Measurements from ENCODE around the gene CENPX.

CENPX gene

DNA sequence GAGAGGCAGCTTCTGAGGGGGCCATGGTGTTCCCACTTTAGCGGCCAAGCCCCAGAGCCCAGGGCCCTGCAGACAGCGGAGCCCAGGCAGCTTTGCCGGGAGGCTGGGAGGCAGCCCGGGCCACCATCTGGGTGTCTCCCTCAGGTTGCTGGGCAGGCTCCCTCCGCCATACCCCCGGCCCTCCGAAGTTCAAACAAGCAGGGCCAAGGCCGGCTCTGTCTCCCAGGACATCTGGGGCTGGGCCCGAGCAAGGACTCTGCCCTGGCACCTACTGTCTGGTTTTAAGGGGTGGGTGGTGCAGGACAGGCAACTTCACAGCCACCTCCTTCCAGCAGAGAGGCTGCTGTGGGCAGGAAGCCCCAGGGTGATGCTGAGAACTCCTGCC is 40.3 kb upstream of the CENPX start:
- ATAC-seq, result no peak
- TF ChIP-seq ZFP3 (CRISPR knock-in tag; IDR thresholded peaks at IDR 0.05) (no peak), GLIS3 (CRISPR knock-in tag; IDR thresholded peaks at IDR 0.05) (no peak), ARNTL (CRISPR knock-in tag; IDR thresholded peaks at IDR 0.05; ENCODE audit: borderline replicate concordance, low read depth) (no peak), BACH2 (CRISPR knock-in tag; IDR thresholded peaks at IDR 0.05; ENCODE audit: borderline replicate concordance) (no peak), TCF4 (CRISPR knock-in tag; IDR thresholded peaks at IDR 0.05; ENCODE audit: borderline replicate concordance) (no peak), ZNF70 (CRISPR knock-in tag; IDR thresholded peaks at IDR 0.05) (no peak), ISL1 (CRISPR knock-in tag; IDR thresholded peaks at IDR 0.05) (no peak), ZNF8 (CRISPR knock-in tag; IDR thresholded peaks at IDR 0.05) (no peak)

DNA sequence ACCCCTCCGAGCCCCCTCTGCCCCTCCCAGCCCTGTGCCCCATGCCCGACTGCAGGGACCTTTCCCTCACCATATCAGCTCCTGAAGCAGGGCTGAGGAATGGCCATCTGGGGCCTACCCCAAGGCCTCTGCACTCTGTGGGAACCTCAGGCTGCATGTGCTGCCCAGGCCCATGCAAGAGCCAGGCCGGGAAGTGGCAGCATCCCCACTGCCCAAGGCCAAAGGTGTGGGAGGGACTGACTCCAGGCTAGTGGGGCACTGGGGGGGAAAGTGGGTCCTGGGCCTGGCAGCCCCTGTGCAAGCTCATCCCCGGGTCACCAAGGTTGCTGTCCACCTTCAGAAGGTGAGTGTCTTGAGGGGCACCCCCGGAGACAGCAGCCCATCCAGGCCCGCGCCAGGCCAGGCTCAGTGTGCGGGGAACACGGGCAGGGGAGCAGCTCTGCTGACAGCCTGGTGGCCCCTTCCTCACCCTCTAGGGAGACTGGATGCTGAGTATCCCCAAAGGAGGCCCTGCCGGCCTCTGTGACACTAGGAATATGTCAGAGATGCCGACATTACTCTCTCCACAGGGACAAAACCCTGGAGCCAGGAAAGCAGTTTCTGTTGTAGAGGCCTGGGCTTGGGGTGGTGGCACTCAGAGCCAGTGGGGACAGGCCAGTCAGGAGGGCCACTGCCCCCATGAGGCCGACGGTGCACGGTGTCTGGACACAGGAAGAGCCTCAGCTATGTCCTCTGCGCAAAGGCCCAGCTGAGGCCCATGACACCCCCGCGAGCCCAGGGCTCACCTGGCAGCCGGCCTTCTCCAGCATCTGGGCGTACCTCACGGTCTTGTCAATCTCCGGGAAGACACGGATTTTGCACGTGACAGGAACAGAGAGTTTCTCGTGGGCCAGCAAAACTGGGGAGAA is 39.7 kb upstream of the CENPX start:
- TF ChIP-seq CSDC2 (CRISPR knock-in tag; IDR thresholded peaks at IDR 0.05), result no peak
- TF ChIP-seq, protein P1, sequence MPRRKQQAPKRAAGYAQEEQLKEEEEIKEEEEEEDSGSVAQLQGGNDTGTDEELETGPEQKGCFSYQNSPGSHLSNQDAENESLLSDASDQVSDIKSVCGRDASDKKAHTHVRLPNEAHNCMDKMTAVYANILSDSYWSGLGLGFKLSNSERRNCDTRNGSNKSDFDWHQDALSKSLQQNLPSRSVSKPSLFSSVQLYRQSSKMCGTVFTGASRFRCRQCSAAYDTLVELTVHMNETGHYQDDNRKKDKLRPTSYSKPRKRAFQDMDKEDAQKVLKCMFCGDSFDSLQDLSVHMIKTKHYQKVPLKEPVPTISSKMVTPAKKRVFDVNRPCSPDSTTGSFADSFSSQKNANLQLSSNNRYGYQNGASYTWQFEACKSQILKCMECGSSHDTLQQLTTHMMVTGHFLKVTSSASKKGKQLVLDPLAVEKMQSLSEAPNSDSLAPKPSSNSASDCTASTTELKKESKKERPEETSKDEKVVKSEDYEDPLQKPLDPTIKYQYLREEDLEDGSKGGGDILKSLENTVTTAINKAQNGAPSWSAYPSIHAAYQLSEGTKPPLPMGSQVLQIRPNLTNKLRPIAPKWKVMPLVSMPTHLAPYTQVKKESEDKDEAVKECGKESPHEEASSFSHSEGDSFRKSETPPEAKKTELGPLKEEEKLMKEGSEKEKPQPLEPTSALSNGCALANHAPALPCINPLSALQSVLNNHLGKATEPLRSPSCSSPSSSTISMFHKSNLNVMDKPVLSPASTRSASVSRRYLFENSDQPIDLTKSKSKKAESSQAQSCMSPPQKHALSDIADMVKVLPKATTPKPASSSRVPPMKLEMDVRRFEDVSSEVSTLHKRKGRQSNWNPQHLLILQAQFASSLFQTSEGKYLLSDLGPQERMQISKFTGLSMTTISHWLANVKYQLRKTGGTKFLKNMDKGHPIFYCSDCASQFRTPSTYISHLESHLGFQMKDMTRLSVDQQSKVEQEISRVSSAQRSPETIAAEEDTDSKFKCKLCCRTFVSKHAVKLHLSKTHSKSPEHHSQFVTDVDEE (CRISPR knock-in tag; IDR thresholded peaks at IDR 0.05), result no peak
- TF ChIP-seq ZNF8 (CRISPR knock-in tag; IDR thresholded peaks at IDR 0.05), result no peak
- TF ChIP-seq, protein P2, sequence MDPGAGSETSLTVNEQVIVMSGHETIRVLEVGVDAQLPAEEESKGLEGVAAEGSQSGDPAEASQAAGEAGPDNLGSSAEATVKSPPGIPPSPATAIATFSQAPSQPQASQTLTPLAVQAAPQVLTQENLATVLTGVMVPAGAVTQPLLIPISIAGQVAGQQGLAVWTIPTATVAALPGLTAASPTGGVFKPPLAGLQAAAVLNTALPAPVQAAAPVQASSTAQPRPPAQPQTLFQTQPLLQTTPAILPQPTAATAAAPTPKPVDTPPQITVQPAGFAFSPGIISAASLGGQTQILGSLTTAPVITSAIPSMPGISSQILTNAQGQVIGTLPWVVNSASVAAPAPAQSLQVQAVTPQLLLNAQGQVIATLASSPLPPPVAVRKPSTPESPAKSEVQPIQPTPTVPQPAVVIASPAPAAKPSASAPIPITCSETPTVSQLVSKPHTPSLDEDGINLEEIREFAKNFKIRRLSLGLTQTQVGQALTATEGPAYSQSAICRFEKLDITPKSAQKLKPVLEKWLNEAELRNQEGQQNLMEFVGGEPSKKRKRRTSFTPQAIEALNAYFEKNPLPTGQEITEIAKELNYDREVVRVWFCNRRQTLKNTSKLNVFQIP (CRISPR knock-in tag; IDR thresholded peaks at IDR 0.05; ENCODE audit: borderline replicate concordance, low read depth), result no peak
- TF ChIP-seq ARNTL (CRISPR knock-in tag; IDR thresholded peaks at IDR 0.05; ENCODE audit: borderline replicate concordance, low read depth), result no peak
- no peak for TF ChIP-seq RARB (CRISPR knock-in tag; IDR thresholded peaks at IDR 0.05)
- no peak for TF ChIP-seq PPARA (CRISPR knock-in tag; IDR thresholded peaks at IDR 0.05; ENCODE audit: borderline replicate concordance)
- TF ChIP-seq TOX (CRISPR knock-in tag; IDR thresholded peaks at IDR 0.05; ENCODE audit: borderline replicate concordance), result no peak
- TF ChIP-seq ESRRG (CRISPR knock-in tag; IDR thresholded peaks at IDR 0.05), result no peak
- TF ChIP-seq, protein P3, sequence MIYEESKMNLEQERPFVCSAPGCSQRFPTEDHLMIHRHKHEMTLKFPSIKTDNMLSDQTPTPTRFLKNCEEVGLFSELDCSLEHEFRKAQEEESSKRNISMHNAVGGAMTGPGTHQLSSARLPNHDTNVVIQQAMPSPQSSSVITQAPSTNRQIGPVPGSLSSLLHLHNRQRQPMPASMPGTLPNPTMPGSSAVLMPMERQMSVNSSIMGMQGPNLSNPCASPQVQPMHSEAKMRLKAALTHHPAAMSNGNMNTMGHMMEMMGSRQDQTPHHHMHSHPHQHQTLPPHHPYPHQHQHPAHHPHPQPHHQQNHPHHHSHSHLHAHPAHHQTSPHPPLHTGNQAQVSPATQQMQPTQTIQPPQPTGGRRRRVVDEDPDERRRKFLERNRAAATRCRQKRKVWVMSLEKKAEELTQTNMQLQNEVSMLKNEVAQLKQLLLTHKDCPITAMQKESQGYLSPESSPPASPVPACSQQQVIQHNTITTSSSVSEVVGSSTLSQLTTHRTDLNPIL (CRISPR knock-in tag; IDR thresholded peaks at IDR 0.05; ENCODE audit: low read depth), result no peak
- no peak for TF ChIP-seq OSR1 (CRISPR knock-in tag; IDR thresholded peaks at IDR 0.05)
- TF ChIP-seq TCF4 (CRISPR knock-in tag; IDR thresholded peaks at IDR 0.05; ENCODE audit: borderline replicate concordance), result no peak
- no peak for TF ChIP-seq ZNF565 (CRISPR knock-in tag; conservative IDR thresholded peaks at IDR 0.05; ENCODE audit: low read depth)
- no peak for TF ChIP-seq ZNF70 (CRISPR knock-in tag; IDR thresholded peaks at IDR 0.05)
- TF ChIP-seq, protein P4, sequence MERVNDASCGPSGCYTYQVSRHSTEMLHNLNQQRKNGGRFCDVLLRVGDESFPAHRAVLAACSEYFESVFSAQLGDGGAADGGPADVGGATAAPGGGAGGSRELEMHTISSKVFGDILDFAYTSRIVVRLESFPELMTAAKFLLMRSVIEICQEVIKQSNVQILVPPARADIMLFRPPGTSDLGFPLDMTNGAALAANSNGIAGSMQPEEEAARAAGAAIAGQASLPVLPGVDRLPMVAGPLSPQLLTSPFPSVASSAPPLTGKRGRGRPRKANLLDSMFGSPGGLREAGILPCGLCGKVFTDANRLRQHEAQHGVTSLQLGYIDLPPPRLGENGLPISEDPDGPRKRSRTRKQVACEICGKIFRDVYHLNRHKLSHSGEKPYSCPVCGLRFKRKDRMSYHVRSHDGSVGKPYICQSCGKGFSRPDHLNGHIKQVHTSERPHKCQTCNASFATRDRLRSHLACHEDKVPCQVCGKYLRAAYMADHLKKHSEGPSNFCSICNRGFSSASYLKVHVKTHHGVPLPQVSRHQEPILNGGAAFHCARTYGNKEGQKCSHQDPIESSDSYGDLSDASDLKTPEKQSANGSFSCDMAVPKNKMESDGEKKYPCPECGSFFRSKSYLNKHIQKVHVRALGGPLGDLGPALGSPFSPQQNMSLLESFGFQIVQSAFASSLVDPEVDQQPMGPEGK (CRISPR knock-in tag; IDR thresholded peaks at IDR 0.05; ENCODE audit: borderline replicate concordance), result no peak
- no peak for TF ChIP-seq SNAI2 (CRISPR knock-in tag; IDR thresholded peaks at IDR 0.05)
- no peak for TF ChIP-seq ZFP3 (CRISPR knock-in tag; IDR thresholded peaks at IDR 0.05)
- ATAC-seq, result no peak

DNA sequence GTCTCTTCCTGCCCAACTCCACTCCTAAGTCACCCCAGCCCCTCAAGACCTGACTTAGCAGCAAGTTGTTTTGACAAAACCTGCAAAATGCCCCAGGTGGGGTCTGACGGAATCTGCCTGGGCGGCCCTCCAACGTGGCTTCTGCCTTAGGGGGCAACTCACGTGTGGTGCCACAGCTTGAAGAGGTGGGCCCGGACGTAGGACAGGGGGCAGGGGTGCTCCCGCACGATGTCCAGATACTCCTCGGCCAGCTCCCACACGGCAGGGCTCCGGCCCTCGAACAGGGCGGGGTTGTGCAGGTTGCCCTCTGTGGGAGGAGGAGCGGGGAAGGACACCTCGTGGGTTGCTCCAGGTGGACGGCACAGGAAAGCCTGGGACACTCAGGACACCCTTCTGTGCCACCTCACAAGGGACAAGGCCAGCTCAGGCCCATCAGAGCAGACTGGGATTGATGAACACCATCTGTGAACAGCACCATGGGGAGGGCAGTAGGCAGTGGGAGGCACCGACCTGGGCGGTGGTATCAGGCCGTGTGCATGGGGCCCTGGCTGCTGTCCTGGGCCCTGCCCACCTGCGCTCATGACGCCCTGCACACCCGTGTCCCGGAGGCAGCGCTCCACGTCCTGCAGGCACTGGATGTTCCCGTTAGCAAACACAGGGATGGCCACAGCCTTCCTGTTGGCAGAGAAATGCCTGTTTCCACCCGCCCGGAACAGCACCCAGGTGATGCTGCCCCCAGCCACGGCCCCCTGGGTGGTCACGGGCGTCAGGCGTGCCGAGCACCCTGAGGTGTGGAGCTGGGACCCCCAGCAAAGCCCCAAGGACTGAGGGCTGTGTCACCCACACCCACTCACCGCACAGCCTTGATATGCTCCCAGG is 38.6 kb upstream of the CENPX start:
- TF ChIP-seq BACH2 (CRISPR knock-in tag; IDR thresholded peaks at IDR 0.05; ENCODE audit: borderline replicate concordance), result no peak
- TF ChIP-seq, protein P3 (CRISPR knock-in tag; IDR thresholded peaks at IDR 0.05; ENCODE audit: low read depth), result no peak
- TF ChIP-seq ZNF70 (CRISPR knock-in tag; IDR thresholded peaks at IDR 0.05), result no peak
- no peak for TF ChIP-seq ISL1 (CRISPR knock-in tag; IDR thresholded peaks at IDR 0.05)
- TF ChIP-seq ZC3H10 (CRISPR knock-in tag; IDR thresholded peaks at IDR 0.05), result no peak
- TF ChIP-seq CSDC2 (CRISPR knock-in tag; IDR thresholded peaks at IDR 0.05), result no peak
- TF ChIP-seq SNAI2 (CRISPR knock-in tag; IDR thresholded peaks at IDR 0.05), result no peak
- TF ChIP-seq ARNTL (CRISPR knock-in tag; IDR thresholded peaks at IDR 0.05; ENCODE audit: borderline replicate concordance, low read depth), result no peak
- TF ChIP-seq, protein P4 (CRISPR knock-in tag; IDR thresholded peaks at IDR 0.05; ENCODE audit: borderline replicate concordance), result no peak
- no peak for TF ChIP-seq ZNF8 (CRISPR knock-in tag; IDR thresholded peaks at IDR 0.05)
- ATAC-seq, result no peak
